Testis (tissue), 2 donors: Measurements from ENCODE around the gene TMEM119.

ENCODE experiments used
- CTCF ChIP-seq, 3 experiments: fragments of 450-650 bp in 2 of 3; fragments of 200-600 bp in 1 of 3; sonication (generic) in 1 of 3; IDR thresholded peaks; one replicate each; pipeline ENCODE4 v1.5.1; 2016 to 2019; ENCODE audit warnings: antibody characterized with exemption in 3 of 3, mild to moderate bottlenecking in 2 of 3, moderate library complexity in 1 of 3
- POLR2A ChIP-seq: fragments of 450-650 bp; IDR thresholded peaks from one replicate; pipeline ENCODE4 v1.6.1; 2017; ENCODE audit warnings: antibody characterized with exemption, mild to moderate bottlenecking, moderate library complexity

DNA sequence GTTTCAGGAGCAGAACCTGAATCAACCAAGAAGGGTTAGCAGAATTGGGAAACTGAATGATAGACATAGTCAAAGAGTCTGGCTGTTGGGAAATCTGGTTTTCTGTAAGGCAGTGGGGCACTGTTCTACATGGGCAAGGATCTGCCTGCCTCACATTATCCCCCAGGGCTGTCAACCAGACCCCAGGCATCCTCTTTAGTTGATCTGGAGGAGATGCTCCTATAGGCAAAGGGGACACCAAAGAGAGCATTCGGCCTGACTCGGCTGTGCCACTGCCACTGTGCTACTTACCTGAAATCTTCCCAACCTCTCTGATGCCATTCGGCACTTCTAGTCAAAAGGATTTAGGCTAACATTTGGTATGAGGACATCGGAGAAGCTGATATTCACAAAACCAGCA is 31.4 kb downstream of the TMEM119 start:
- no peak for TF ChIP-seq CTCF (IDR thresholded peaks at IDR 0.05)
- no peak for TF ChIP-seq POLR2A
